MM.1S (cell line): ENCODE measurements around the gene UBE3A.

ENCODE experiments used
- DNase-seq: peaks from one replicate; pipeline ENCODE4 v3.0.0-alpha.2; 2015
- H2AFZ ChIP-seq: fragments of 300-600 bp; sonication (generic); 2 replicates; pipeline ENCODE4 v1.6.0; 2016; ENCODE audit warnings: antibody characterized with exemption, low read length
- H3F3A ChIP-seq: fragments of 300-600 bp; sonication (generic); 2 replicates; pipeline ENCODE4 v1.6.1; 2016; ENCODE audit warnings: mild to moderate bottlenecking, antibody characterized with exemption, low read length, moderate library complexity, mixed read lengths; ENCODE audit not compliant: insufficient read depth
- H3K27ac ChIP-seq: fragments of 300-600 bp; sonication (generic); 2 replicates; pipeline ENCODE4 v1.5.1; 2016; ENCODE audit warnings: mild to moderate bottlenecking, low read length
- H3K27me3 ChIP-seq: fragments of 300-600 bp; sonication (generic); replicated peaks from 2 replicates; pipeline ENCODE4 v1.6.0; 2016; ENCODE audit warnings: low read length; ENCODE audit not compliant: insufficient read depth
- H3K36me3 ChIP-seq: fragments of 300-600 bp; sonication (generic); replicated peaks from 2 replicates; pipeline ENCODE4 v1.6.1; 2016; ENCODE audit warnings: mild to moderate bottlenecking, low read length, mixed read lengths; ENCODE audit not compliant: insufficient read depth
- H3K4me1 ChIP-seq: fragments of 300-600 bp; sonication (generic); 2 replicates; pipeline ENCODE4 v1.6.1; 2016; ENCODE audit warnings: low read length, mixed read lengths
- H3K4me2 ChIP-seq: fragments of 300-600 bp; sonication (generic); 2 replicates; pipeline ENCODE4 v1.6.0; 2016; ENCODE audit warnings: low read depth, low read length
- H3K4me3 ChIP-seq: fragments of 300-600 bp; sonication (generic); 2 replicates; pipeline ENCODE4 v1.5.1; 2016; ENCODE audit warnings: low read length, mixed read lengths
- H3K79me2 ChIP-seq: fragments of 300-600 bp; sonication (generic); 2 replicates; pipeline ENCODE4 v1.6.1; 2016; ENCODE audit warnings: mixed run types, low read length, mixed read lengths
- H3K9ac ChIP-seq: fragments of 300-600 bp; sonication (generic); 2 replicates; pipeline ENCODE4 v1.6.1; 2016; ENCODE audit warnings: low read length, mixed read lengths
- H3K9me2 ChIP-seq: fragments of 300-600 bp; sonication (generic); replicated peaks from 2 replicates; pipeline ENCODE4 v1.6.1; 2016; ENCODE audit warnings: mild to moderate bottlenecking, low read length, mixed read lengths; ENCODE audit not compliant: insufficient read depth
- H3K9me3 ChIP-seq: fragments of 300-600 bp; sonication (generic); replicated peaks from 2 replicates; pipeline ENCODE4 v1.6.1; 2016; ENCODE audit warnings: mild to moderate bottlenecking, low read length, mixed read lengths; ENCODE audit not compliant: insufficient read depth
- H4K20me1 ChIP-seq: fragments of 300-600 bp; sonication (generic); 2 replicates; pipeline ENCODE4 v1.6.1; 2016; ENCODE audit warnings: mild to moderate bottlenecking, low read length, moderate library complexity, mixed read lengths; ENCODE audit not compliant: insufficient read depth
- CTCF ChIP-seq: fragments of 300-600 bp; sonication (generic); IDR thresholded peaks from 2 replicates; pipeline ENCODE4 v1.5.1; 2016; ENCODE audit warnings: antibody characterized with exemption, low read length, mixed read lengths
- EZH2 ChIP-seq: fragments of 300-600 bp; sonication (generic); optimal IDR thresholded peaks from 2 replicates; pipeline ENCODE3; 2017; ENCODE audit warnings: low read depth, mild to moderate bottlenecking, antibody characterized with exemption, low read length, mixed read lengths
- EZH2phosphoT487 ChIP-seq: fragments of 300-600 bp; sonication (generic); IDR thresholded peaks from 2 replicates; pipeline ENCODE4 v1.6.1; 2018; ENCODE audit warnings: antibody characterized with exemption, low read length

Gene UBE3A

GRCh38 chr15:25438601-25439368 is at the start of gene UBE3A:
TSS of gene UBE3A (minus strand) at chr15:25439024. CDS start at chr15:25409107, 29,917 bp downstream.
- peak within 1 kb of the TSS; percentile 90 for H3K4me2 ChIP-seq
- DNase-seq: peak; percentile 91
- H3F3A ChIP-seq: no peaks in the 10 kb centered on the region
- peak within 1 kb of the TSS; percentile 83 for H3K27ac ChIP-seq
- H3K9ac ChIP-seq: peak within 1 kb of the TSS; percentile 99
- H3K4me3 ChIP-seq: peak within 1 kb of the TSS; percentile 94
- no peaks in the 10 kb centered on the region for H3K9me3 ChIP-seq
- H4K20me1 ChIP-seq: no peaks in the 10 kb centered on the region
- H3K27me3 ChIP-seq: no peaks in the 10 kb centered on the region
- peaks cover 50% of the 10 kb centered on the region for H3K79me2 ChIP-seq
- no peaks in the 10 kb centered on the region for H3K9me2 ChIP-seq
- H2AFZ ChIP-seq: peak within 1 kb of the TSS; percentile 100
- H3K36me3 ChIP-seq: no peaks in the 10 kb centered on the region
- H3K4me1 ChIP-seq: peaks cover 13% of the 10 kb centered on the region
- TF ChIP-seq CTCF: no peak; the same call in 1 of the 2 replicates
- TF ChIP-seq EZH2: no peak
- TF ChIP-seq EZH2phosphoT487: no peak

- H3K36me3 ChIP-seq: no peaks in the 10 kb centered on the region
- H3K4me1 ChIP-seq: no peaks in the 10 kb centered on the region
- H3K9me2 ChIP-seq: no peaks in the 10 kb centered on the region
- no peak overlapping the region for H3K27ac ChIP-seq
- H3K9me3 ChIP-seq: no peaks in the 10 kb centered on the region
- H3K27me3 ChIP-seq: no peaks in the 10 kb centered on the region
- DNase-seq: no peak
- no peak overlapping the region for H3K9ac ChIP-seq
- H3F3A ChIP-seq: no peaks in the 10 kb centered on the region
- H3K4me2 ChIP-seq: no peak overlapping the region
- H3K4me3 ChIP-seq: no peak overlapping the region
- TF ChIP-seq EZH2 (no peak), EZH2phosphoT487 (no peak), CTCF (no peak)
- H2AFZ ChIP-seq: no peak overlapping the region
- H3K79me2 ChIP-seq: no peaks in the 10 kb centered on the region
- no peaks in the 10 kb centered on the region for H4K20me1 ChIP-seq
Observed at GRCh38 chr15:25487226-25487884, 48.5 kb upstream of the UBE3A start.

GRCh38 chr15:25486051-25486450 is 47.2 kb upstream of the UBE3A start:
- no peaks in the 10 kb centered on the region for H4K20me1 ChIP-seq
- H3F3A ChIP-seq: no peaks in the 10 kb centered on the region
- no peaks in the 10 kb centered on the region for H3K9me3 ChIP-seq
- H3K4me2 ChIP-seq: no peak overlapping the region
- no peak overlapping the region for H3K4me3 ChIP-seq
- TF ChIP-seq CTCF (no peak), EZH2phosphoT487 (no peak)
- no peaks in the 10 kb centered on the region for H3K4me1 ChIP-seq
- H3K36me3 ChIP-seq: no peaks in the 10 kb centered on the region
- no peaks in the 10 kb centered on the region for H3K79me2 ChIP-seq
- no peak overlapping the region for H3K9ac ChIP-seq
- no peaks in the 10 kb centered on the region for H3K27me3 ChIP-seq
- no peaks in the 10 kb centered on the region for H3K9me2 ChIP-seq
- H3K27ac ChIP-seq: no peak overlapping the region
- DNase-seq: no peak
- H2AFZ ChIP-seq: no peak overlapping the region
